SK-N-SH treated with all-trans-retinoic acid at 6 μM for 48 hours (cell line): ENCODE data around the gene EIF3M.

ENCODE experiments used
- ARNTL ChIP-seq: fragments of 450-650 bp; formaldehyde crosslinking; IDR thresholded peaks from 2 replicates; pipeline ENCODE4 v1.5.0; 2020; ENCODE audit warnings: low read depth, mild to moderate bottlenecking, moderate library complexity, borderline replicate concordance
- CREB5 ChIP-seq: fragments of 250-450 bp; sonication (Bioruptor Pico); IDR thresholded peaks from 2 replicates; pipeline ENCODE4 v1.5.1; 2020; ENCODE audit warnings: low read depth, mild to moderate bottlenecking, moderate library complexity
- PPARA ChIP-seq: fragments of 250-450 bp; sonication (Bioruptor Pico); IDR thresholded peaks from 2 replicates; pipeline ENCODE4 v1.5.0; 2020; ENCODE audit warnings: mild to moderate bottlenecking, borderline replicate concordance
- TCF4 ChIP-seq: fragments of 250-450 bp; sonication (Bioruptor Pico); IDR thresholded peaks from 2 replicates; pipeline ENCODE4 v1.8.0; 2021; ENCODE audit warnings: mild to moderate bottlenecking, moderate library complexity, borderline replicate concordance
- TOX ChIP-seq: fragments of 250-450 bp; sonication (Bioruptor Pico); IDR thresholded peaks from 2 replicates; pipeline ENCODE4 v1.8.0; 2021; ENCODE audit warnings: mild to moderate bottlenecking, moderate library complexity, borderline replicate concordance
- ZC3H10 ChIP-seq: fragments of 250-450 bp; sonication (Bioruptor Pico); IDR thresholded peaks from 2 replicates; pipeline ENCODE4 v1.5.1; 2021; ENCODE audit warnings: mild to moderate bottlenecking, moderate library complexity
- ZFP3 ChIP-seq: fragments of 250-450 bp; sonication (Bioruptor Pico); IDR thresholded peaks from 2 replicates; pipeline ENCODE4 v1.5.0; 2020; ENCODE audit warnings: mild to moderate bottlenecking, moderate library complexity
- ZNF565 ChIP-seq: fragments of 450-650 bp; formaldehyde crosslinking; conservative IDR thresholded peaks from 2 replicates; pipeline ENCODE4 v1.5.0; 2020; ENCODE audit warnings: low read depth, mild to moderate bottlenecking, moderate library complexity
- ZNF70 ChIP-seq: fragments of 450-650 bp; formaldehyde crosslinking; IDR thresholded peaks from 2 replicates; pipeline ENCODE4 v1.5.0; 2020; ENCODE audit warnings: mild to moderate bottlenecking, moderate library complexity

DNA sequence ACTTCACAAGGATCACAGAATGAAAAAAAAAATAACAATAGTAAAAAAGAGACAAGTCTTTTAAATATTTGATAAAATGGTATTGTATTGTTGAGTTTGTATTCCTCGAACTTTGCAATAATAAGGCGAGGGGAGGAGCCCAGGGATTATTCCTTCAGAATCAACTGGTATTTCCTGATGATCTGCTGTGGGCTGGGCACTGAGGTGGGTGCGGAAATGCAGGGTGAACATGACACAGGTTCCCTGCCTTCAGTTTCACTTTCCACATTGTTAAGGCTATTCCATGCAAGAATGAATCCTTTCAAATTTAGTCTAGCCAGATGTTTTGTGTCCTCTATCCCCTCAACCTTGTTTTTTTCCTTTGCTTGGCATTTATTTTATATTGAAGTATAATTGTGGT lies 2.1 kb upstream of the EIF3M start:
- TF ChIP-seq ZFP3 (CRISPR knock-in tag) (no peak), PPARA (CRISPR knock-in tag) (no peak), ZNF70 (CRISPR knock-in tag) (no peak), ZNF565 (CRISPR knock-in tag) (no peak), TOX (no peak), CREB5 (CRISPR knock-in tag) (no peak), ARNTL (CRISPR knock-in tag) (no peak), TCF4 (CRISPR knock-in tag) (no peak), ZC3H10 (CRISPR knock-in tag) (no peak)
